ENCODE results near the gene MYMK. TPM values are rescaled to one million over a fixed set of nuclear protein-coding genes. Genes with fewer than 3 reads are reported as not detected.

Gene MYMK
- total RNA-seq, 1 donor from 2014 or later, result not detected

DNA sequence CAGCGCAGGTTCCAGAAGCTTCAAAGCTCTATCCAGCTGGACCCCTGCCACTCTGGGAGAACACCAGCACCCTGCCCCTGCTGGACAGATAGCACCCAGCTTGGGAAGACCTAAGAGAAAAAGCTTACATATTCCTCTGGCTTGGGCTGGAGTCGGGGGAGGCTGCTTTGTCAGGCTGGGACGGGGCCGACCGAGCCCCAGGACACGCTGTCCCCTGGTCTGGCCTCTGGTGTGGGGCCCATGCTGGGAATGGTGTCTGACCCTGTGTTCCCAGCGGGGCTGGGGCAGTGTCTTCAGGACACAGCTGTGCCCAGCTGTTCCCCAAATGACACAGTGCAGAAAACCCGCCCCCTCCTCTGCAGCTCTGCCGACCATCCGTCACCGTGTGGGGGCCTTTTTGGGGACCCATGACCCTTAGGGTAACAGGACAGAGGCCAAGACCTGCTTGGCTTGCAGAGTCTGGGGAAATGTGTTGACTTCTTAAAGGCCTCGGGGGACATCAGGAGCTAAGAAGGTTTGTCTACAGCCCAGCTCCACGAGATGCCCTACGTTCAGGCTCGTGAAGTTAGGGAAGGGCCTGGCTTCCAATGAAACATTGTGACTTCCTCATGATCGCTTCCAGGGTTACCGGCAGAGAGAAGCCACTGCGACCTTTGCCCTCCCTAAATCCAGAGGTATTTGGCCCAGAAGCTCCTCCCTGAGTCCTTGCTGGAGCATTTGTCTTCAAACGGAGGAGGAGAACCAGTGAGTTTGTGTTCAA, 25.4 kb downstream of the MYMK start:
- TF ChIP-seq CTCF (IDR thresholded peaks at IDR 0.05; ENCODE audit: insufficient read depth, low read length, poor library complexity, severe bottlenecking), result no peak
- Histone ChIP-seq H3K27me3 (ENCODE audit: control insufficient read depth, insufficient read depth, low read length) (peaks cover 31% of the 10 kb centered on the region), H3K4me3 (ENCODE audit: low read depth, low read length) (no peak overlapping the region), H3K36me3 (ENCODE audit: control insufficient read depth, insufficient read depth, low read length) (no peaks in the 10 kb centered on the region)
- no peak for DNase-seq (ENCODE audit: low read depth)

DNA sequence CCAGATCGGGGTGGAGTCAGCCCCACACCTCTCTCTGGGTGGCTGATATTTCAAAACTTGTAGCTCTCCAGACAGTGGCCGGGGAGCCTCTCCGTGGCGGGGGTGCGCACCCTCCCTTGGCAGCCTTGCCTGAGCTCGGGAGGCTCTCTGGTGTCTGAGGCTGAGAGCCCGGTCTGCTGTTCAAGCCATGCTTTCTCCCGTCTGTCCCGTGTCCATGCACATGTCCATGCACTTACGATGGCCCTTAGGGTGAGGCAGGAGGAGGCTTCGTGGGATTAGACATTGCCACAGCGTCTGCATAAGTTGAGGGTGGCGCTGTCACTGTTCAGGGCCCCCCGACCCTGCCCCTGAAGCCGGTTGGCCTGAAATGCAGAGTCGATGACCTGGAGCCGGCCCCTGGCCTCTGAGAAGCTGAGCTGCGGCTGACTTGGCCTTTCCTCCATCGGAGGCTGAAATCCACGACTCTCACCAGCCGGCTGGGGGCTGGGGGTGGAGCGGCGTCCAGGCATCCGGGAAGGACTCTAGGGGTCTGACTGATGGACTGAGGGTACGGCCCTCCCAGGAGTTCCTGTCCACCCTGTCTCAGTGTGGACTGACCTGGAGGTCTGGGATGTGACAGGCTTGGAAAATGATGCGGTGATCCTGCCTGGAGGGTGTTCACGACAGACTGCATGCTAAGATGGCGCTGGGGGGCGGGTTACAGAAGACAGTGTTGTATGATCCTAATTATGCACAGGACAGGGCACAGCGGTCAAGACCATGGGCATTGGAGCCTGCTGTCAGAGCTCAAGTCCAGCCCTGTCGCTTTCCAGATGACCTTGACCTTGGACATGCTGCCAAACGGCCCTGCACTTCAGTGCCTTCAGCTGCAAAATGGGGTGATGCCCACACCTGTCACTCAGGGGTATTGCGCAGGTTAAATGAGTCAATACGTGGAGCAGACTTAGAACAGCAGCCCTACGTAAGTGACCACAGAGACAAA, 27.6 kb downstream of the MYMK start:
- Histone ChIP-seq H3K36me3 (ENCODE audit: control insufficient read depth, insufficient read depth, low read length) (no peaks in the 10 kb centered on the region), H3K4me3 (ENCODE audit: low read depth, low read length) (no peak overlapping the region), H3K27me3 (ENCODE audit: control insufficient read depth, insufficient read depth, low read length) (peaks cover 41% of the 10 kb centered on the region)
- no peak for TF ChIP-seq CTCF (IDR thresholded peaks at IDR 0.05; ENCODE audit: insufficient read depth, low read length, poor library complexity, severe bottlenecking)
- no peak for DNase-seq (ENCODE audit: low read depth)

- H3K36me3 ChIP-seq (ENCODE audit: control insufficient read depth, insufficient read depth, low read length), result no peaks in the 10 kb centered on the region
- TF ChIP-seq CTCF (IDR thresholded peaks at IDR 0.05; ENCODE audit: insufficient read depth, low read length, poor library complexity, severe bottlenecking), result no peak
- H3K4me3 ChIP-seq (ENCODE audit: low read depth, low read length), result no peak overlapping the region
- no peak for DNase-seq (ENCODE audit: low read depth)
- H3K27me3 ChIP-seq (ENCODE audit: control insufficient read depth, insufficient read depth, low read length), result peaks cover 49% of the 10 kb centered on the region
These were observed 29.1 kb downstream of the MYMK start for GRCh38 chr9:133495327-133496293.

GRCh38 chr9:133494636-133495326, 30.0 kb downstream of the MYMK start:
- no peak for DNase-seq (ENCODE audit: low read depth)
- Histone ChIP-seq H3K4me3 (ENCODE audit: low read depth, low read length) (no peak overlapping the region), H3K36me3 (ENCODE audit: control insufficient read depth, insufficient read depth, low read length) (no peaks in the 10 kb centered on the region), H3K27me3 (ENCODE audit: control insufficient read depth, insufficient read depth, low read length) (peaks cover 53% of the 10 kb centered on the region)
- TF ChIP-seq CTCF (IDR thresholded peaks at IDR 0.05; ENCODE audit: insufficient read depth, low read length, poor library complexity, severe bottlenecking), result no peak
